ENCODE data around the gene CLPSL2. TPM values are rescaled to one million over a fixed set of nuclear protein-coding genes. Genes with fewer than 3 reads are reported as not detected.

CLPSL2 gene, protein sequence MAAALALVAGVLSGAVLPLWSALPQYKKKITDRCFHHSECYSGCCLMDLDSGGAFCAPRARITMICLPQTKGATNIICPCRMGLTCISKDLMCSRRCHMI
- total RNA-seq (not detected in 2 replicates), polyA plus RNA-seq (1.2 TPM in 1 of 2 replicates, not detected in the other)

DNA sequence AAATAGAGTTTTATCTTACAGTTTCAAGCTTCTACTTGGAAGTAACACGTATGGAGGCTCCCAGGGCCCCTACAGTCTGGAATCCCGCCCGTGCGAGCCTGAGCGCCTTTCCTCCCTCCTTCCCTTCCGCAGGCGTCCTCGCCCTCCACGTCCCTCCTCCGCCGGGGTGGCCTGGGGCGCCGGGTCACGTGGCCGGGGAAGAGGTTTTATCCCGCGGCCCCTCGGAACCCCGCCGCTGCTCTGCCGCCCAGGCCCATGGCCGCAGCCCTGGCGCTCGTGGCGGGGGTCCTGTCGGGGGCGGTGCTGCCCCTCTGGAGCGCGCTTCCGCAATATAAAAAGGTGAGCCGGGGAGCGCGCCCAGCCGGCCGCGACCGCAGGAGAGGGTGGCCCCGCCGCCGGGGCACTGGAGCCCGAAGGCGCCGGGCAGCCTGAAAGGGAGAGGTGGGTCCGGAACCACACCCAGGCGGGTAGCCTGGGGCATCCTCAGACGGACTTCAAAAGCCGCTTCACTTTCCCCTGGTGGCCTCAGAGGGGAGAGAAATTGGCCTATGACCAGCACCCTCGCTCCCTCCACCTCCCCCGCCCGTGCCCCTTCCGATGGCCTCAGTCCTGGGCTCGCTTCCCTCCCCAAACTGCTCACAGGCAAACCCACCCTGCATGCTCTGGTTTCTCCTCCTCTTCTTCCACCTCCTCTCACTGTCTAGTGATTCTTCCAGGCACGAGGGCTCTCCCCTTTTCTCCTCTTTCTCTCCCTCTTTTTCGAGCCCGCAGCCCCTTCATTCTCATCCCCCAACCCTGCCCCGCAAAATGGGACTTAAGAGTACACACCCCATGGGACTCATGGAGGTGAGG is at the start of gene CLPSL2:
Gene CLPSL2 (plus strand): TSS at position 235 of the 852 bp plus-strand sequence. CDS start 21 bp downstream, at position 256.
- H3K4me1 ChIP-seq (ENCODE audit: low read depth), result no peaks in the 10 kb centered on the region
- H3K4me3 ChIP-seq, result peak within 1 kb of the TSS; percentile 42
- peak; percentile 36 to 52 for DNase-seq (ENCODE audit: low read depth in 1 of 2, low spot score in 1 of 2)
- peaks cover 20% of the 10 kb centered on the region for H3K27me3 ChIP-seq
- no peaks in the 10 kb centered on the region for H3K36me3 ChIP-seq
- H3K27ac ChIP-seq, result no peak within 1 kb of the TSS
- no peaks in the 10 kb centered on the region for H3K9me3 ChIP-seq (ENCODE audit: low read depth)
- TF ChIP-seq, protein P1, sequence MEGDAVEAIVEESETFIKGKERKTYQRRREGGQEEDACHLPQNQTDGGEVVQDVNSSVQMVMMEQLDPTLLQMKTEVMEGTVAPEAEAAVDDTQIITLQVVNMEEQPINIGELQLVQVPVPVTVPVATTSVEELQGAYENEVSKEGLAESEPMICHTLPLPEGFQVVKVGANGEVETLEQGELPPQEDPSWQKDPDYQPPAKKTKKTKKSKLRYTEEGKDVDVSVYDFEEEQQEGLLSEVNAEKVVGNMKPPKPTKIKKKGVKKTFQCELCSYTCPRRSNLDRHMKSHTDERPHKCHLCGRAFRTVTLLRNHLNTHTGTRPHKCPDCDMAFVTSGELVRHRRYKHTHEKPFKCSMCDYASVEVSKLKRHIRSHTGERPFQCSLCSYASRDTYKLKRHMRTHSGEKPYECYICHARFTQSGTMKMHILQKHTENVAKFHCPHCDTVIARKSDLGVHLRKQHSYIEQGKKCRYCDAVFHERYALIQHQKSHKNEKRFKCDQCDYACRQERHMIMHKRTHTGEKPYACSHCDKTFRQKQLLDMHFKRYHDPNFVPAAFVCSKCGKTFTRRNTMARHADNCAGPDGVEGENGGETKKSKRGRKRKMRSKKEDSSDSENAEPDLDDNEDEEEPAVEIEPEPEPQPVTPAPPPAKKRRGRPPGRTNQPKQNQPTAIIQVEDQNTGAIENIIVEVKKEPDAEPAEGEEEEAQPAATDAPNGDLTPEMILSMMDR (IDR thresholded peaks at IDR 0.05; ENCODE audit: low read depth, low read length), result no peak

DNA sequence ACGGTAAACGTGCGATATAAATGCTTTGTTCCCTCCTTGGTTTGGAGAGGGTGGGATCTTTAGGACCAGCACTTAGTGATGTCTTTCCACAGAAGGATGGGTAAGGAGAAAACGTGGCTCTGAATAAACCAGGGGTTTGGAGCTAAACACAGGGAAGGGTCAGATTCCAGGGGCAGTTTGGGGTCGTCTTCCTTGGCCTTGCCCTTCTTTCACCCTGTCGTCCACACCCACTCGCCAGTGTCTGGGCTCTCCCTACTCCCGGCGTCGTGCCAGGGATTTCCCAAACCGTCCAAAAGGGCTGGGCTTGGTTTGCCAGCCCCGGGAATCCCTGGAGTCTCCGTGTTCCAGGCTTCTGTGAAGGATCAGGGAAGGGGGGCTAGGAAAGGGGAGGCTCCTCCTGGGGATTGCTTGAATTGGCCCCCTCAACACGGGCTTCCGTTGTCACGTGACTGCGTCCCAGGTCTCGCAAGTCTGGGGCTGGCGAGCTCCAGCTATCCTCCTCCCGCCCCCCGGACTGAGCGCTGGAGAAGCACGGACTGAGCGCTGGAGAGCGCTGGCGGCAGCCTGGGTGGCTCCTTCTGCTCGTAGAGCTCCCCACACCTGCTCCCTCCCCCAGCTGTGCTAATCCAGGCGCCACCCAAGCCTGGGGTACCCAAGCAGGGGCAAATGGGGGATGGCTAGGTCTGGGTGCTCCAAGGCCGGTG is 49.0 kb upstream of the CLPSL2 start:
- peak; percentile 81 to 96 for DNase-seq (ENCODE audit: low read depth in 1 of 2, low spot score in 1 of 2)
- no peaks in the 10 kb centered on the region for H3K27me3 ChIP-seq
- H3K9me3 ChIP-seq (ENCODE audit: low read depth), result no peaks in the 10 kb centered on the region
- peaks cover 39% of the 10 kb centered on the region for H3K4me1 ChIP-seq (ENCODE audit: low read depth)
- TF ChIP-seq, protein P1 (IDR thresholded peaks at IDR 0.05; ENCODE audit: low read depth, low read length), result no peak
- peak overlapping the region; percentile 89 for H3K27ac ChIP-seq
- H3K4me3 ChIP-seq, result peak overlapping the region; percentile 50
- H3K36me3 ChIP-seq, result no peaks in the 10 kb centered on the region

DNA sequence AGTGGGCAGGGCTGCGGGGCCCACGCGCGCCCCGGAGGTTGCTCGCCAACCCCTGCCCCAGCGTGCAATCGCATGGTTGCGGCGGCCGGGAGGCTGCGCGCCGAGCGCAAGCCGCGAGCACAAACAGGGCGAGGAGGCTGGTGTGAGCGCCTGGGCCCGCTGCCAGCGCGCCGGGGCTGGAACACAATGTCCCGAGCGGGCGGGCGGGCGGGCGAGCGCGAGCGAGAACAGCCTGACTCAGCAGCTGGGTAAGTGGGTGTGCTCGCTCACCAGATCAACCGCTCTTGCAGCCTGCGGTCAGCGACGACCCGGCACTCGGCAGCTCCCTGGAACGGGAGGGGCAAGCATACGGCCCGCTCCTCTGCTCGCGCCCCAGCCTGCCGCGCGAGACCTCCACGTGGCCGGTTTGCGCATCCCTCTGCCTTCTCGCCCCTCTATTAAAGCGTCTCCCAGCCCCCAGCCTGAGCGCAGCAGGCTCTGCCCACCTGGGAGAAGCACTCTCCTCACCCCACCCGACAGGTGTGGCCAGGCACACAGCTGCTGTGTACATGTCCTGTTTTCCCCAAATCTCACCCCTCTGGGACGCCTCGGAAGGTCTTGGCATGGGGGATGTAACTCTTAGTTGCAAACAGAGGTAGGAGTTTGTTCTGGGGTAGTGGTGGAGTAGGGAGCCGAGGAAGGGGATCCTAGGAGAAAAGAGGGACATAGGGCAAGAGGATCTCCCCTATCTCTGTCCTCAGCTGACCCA is 48.3 kb upstream of the CLPSL2 start:
- H3K4me3 ChIP-seq, result peak overlapping the region; percentile 50
- peaks cover 45% of the 10 kb centered on the region for H3K4me1 ChIP-seq (ENCODE audit: low read depth)
- no peaks in the 10 kb centered on the region for H3K36me3 ChIP-seq
- H3K27me3 ChIP-seq, result no peaks in the 10 kb centered on the region
- peak overlapping the region; percentile 89 for H3K27ac ChIP-seq
- H3K9me3 ChIP-seq (ENCODE audit: low read depth), result no peaks in the 10 kb centered on the region
- TF ChIP-seq, protein P1 (IDR thresholded peaks at IDR 0.05; ENCODE audit: low read depth, low read length), result peak; percentile 14
- peak; percentile 87 to 99 for DNase-seq (ENCODE audit: low read depth in 1 of 2, low spot score in 1 of 2)

DNA sequence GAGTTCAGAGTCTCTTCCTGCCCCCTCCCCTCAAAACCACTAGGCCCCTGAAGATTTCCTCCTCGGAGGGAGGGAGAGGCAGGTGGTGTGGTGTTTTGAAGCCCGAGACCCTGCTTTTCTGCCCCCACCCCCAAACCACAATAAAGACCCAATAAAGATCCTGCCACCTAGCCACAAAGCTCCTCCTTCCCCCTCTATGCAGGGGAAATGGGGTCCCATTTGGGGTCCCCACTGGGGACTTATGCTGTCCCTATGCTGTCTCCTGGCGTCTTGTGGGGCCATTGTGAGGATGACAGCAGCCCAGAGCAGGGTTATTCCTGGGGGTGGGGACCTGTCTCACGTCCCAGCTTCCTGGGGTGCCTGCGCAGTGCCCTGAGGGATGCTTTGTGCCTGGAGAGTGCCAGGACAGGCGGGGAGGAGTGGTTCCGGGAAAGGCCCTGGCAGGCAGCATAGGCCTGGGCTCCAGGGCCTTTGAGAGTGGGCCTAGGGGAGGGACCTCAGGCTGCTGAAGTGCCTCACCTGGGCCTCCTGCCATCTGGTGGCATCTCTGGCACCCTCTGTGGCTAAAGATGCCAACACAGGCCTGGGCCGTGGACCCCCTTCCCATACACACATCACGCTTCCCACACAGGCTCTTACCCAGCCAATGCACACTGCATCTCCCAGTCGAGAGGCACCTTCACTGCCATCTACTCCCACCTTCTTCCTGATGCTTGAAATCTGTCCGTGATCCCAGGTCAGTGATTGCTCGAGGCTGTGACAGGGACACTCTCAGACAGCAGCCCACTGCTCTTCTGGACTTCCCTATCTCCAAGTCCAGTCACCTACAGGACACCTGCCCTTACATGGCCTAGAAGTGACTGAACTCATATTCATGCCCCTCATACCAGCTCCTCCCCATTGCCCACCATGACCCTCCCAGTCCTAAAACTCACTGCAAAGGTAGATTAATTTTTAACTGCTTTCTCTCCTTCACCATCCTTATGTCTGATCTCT is 47.4 kb upstream of the CLPSL2 start:
- Histone ChIP-seq H3K27ac (no peak overlapping the region), H3K9me3 (ENCODE audit: low read depth) (no peaks in the 10 kb centered on the region), H3K4me3 (no peak overlapping the region), H3K4me1 (ENCODE audit: low read depth) (peaks cover 39% of the 10 kb centered on the region), H3K27me3 (no peaks in the 10 kb centered on the region), H3K36me3 (no peaks in the 10 kb centered on the region)
- TF ChIP-seq, protein P1 (IDR thresholded peaks at IDR 0.05; ENCODE audit: low read depth, low read length), result no peak
- DNase-seq (ENCODE audit: low read depth in 1 of 2, low spot score in 1 of 2), result no peak

Measured in cardiac muscle cell (in vitro differentiated cells and primary cell).